OCI-LY3 (cell line): ENCODE results near the gene UBXN10.

Experiments used
- EZH2phosphoT487 ChIP-seq: fragments of 200-600 bp; shearing (Covaris generic); IDR thresholded peaks from 2 replicates; pipeline ENCODE4 v1.6.1; 2018; ENCODE audit warnings: antibody characterized with exemption, mixed run types, low read depth
- TF ChIP-seq, protein P1 (sequence below): fragments of 200-600, 300-600 bp; sonication (generic); IDR thresholded peaks from 2 replicates; pipeline ENCODE4 v1.5.1; 2014; ENCODE audit warnings: antibody characterized with exemption, low read length, low read depth

GRCh38 chr1:20191266-20191825 is 5.5 kb downstream of the UBXN10 start:
- TF ChIP-seq, protein P1, sequence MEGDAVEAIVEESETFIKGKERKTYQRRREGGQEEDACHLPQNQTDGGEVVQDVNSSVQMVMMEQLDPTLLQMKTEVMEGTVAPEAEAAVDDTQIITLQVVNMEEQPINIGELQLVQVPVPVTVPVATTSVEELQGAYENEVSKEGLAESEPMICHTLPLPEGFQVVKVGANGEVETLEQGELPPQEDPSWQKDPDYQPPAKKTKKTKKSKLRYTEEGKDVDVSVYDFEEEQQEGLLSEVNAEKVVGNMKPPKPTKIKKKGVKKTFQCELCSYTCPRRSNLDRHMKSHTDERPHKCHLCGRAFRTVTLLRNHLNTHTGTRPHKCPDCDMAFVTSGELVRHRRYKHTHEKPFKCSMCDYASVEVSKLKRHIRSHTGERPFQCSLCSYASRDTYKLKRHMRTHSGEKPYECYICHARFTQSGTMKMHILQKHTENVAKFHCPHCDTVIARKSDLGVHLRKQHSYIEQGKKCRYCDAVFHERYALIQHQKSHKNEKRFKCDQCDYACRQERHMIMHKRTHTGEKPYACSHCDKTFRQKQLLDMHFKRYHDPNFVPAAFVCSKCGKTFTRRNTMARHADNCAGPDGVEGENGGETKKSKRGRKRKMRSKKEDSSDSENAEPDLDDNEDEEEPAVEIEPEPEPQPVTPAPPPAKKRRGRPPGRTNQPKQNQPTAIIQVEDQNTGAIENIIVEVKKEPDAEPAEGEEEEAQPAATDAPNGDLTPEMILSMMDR = no peak
- TF ChIP-seq EZH2phosphoT487 = no peak
